HEK293 (cell line): ENCODE data around the gene PFN3.

ENCODE experiments used
- CTCF ChIA-PET: fragments of 350-600 bp; formaldehyde crosslinking; extraction: SDS; loops from one replicate; lab custom pipeline; 2021; ENCODE audit warnings: antibody characterized with exemption; lab: Yijun Ruan, JAX
- POLR2A ChIA-PET: fragments of 300-600 bp; formaldehyde crosslinking; extraction: SDS; loops from one replicate; lab custom pipeline; 2020; ENCODE audit warnings: antibody characterized with exemption, inconsistent platforms; lab: Yijun Ruan, JAX
- H3K27ac ChIP-seq: fragments of 200-500 bp; sonication (Bioruptor generic); 2 replicates; pipeline ENCODE4 v1.5.1; 2014; ENCODE audit warnings: low read depth, low read length, control low read depth, inconsistent platforms; ENCODE audit errors: extremely low read depth
- H3K36me3 ChIP-seq, 2 experiments: fragments of 200-500 bp in 1 of 2; sonication (Bioruptor generic) in 1 of 2; 1 replicate in 1 of 2; 2 replicates in 1 of 2; pipeline ENCODE4 v1.5.1; 2014 to 2017; ENCODE audit warnings: inconsistent platforms in 2 of 2, low read length in 2 of 2; ENCODE audit not compliant: control insufficient read depth in 2 of 2, insufficient read depth in 1 of 2
- H3K4me1 ChIP-seq: fragments of 200-500 bp; sonication (Bioruptor generic); 2 replicates; pipeline ENCODE4 v1.5.1; 2014; ENCODE audit warnings: mild to moderate bottlenecking, low read length, inconsistent platforms; ENCODE audit not compliant: control insufficient read depth, insufficient read depth
- H3K4me3 ChIP-seq: 2 replicates; pipeline ENCODE4 v1.5.1; 2011; ENCODE audit warnings: low read depth, mild to moderate bottlenecking, control low read depth, low read length, moderate library complexity
- H3K9me3 ChIP-seq: fragments of 200-500 bp; sonication (Bioruptor generic); 2 replicates; pipeline ENCODE4 v1.5.1; 2014; ENCODE audit warnings: low read depth, low read length, inconsistent platforms; ENCODE audit not compliant: control insufficient read depth, insufficient read depth
- OVOL3 ChIP-seq: fragments of 450-650 bp; formaldehyde crosslinking; IDR thresholded peaks from 2 replicates; pipeline ENCODE4 v1.5.1; 2016; ENCODE audit warnings: missing biosample characterization, missing genetic modification characterization
- SP7 ChIP-seq: fragments of 450-650 bp; formaldehyde crosslinking; IDR thresholded peaks from 2 replicates; pipeline ENCODE4 v1.5.1; 2016; ENCODE audit warnings: missing biosample characterization, missing genetic modification characterization
- YY1 ChIP-seq: fragments of 450-650 bp; formaldehyde crosslinking; IDR thresholded peaks from 2 replicates; pipeline ENCODE4 v1.5.1; 2018; ENCODE audit warnings: missing biosample characterization, missing genetic modification characterization
- ZBTB1 ChIP-seq: fragments of 450-650 bp; formaldehyde crosslinking; IDR thresholded peaks from 2 replicates; pipeline ENCODE4 v1.5.1; 2016; ENCODE audit warnings: missing biosample characterization, missing genetic modification characterization
- ZBTB8A ChIP-seq: fragments of 450-650 bp; formaldehyde crosslinking; IDR thresholded peaks from 2 replicates; pipeline ENCODE4 v1.5.1; 2016; ENCODE audit warnings: missing biosample characterization, missing genetic modification characterization
- ZFP3 ChIP-seq: fragments of 450-650 bp; formaldehyde crosslinking; IDR thresholded peaks from 2 replicates; pipeline ENCODE4 v1.5.1; 2016; ENCODE audit warnings: low read depth, missing biosample characterization, missing genetic modification characterization
- ZNF423 ChIP-seq: fragments of 450-650 bp; formaldehyde crosslinking; IDR thresholded peaks from 2 replicates; pipeline ENCODE4 v1.5.1; 2016; ENCODE audit warnings: missing biosample characterization, missing genetic modification characterization
- ZNF473 ChIP-seq: fragments of 450-650 bp; formaldehyde crosslinking; IDR thresholded peaks from 2 replicates; pipeline ENCODE4 v1.5.1; 2017; ENCODE audit warnings: missing biosample characterization, missing genetic modification characterization
- ZNF510 ChIP-seq: fragments of 450-650 bp; formaldehyde crosslinking; IDR thresholded peaks from 2 replicates; pipeline ENCODE4 v1.5.1; 2018; ENCODE audit warnings: mild to moderate bottlenecking, missing genetic modification characterization, missing biosample characterization; ENCODE audit not compliant: insufficient replicate concordance
- ZNF548 ChIP-seq: fragments of 450-650 bp; formaldehyde crosslinking; IDR thresholded peaks from 2 replicates; pipeline ENCODE4 v1.5.1; 2016; ENCODE audit warnings: missing biosample characterization, missing genetic modification characterization
- ZNF555 ChIP-seq: fragments of 450-650 bp; formaldehyde crosslinking; conservative IDR thresholded peaks from 2 replicates; pipeline ENCODE4 v1.5.1; 2017; ENCODE audit warnings: missing biosample characterization, mild to moderate bottlenecking, missing genetic modification characterization, inconsistent platforms
- ZNF561 ChIP-seq: fragments of 450-650 bp; IDR thresholded peaks from 2 replicates; pipeline ENCODE4 v1.5.1; 2018; ENCODE audit warnings: missing biosample characterization, missing genetic modification characterization, borderline replicate concordance
- ZNF623 ChIP-seq: fragments of 450-650 bp; formaldehyde crosslinking; IDR thresholded peaks from 2 replicates; pipeline ENCODE4 v1.5.1; 2016; ENCODE audit warnings: missing biosample characterization, missing genetic modification characterization
- ZNF792 ChIP-seq: fragments of 450-650 bp; formaldehyde crosslinking; IDR thresholded peaks from 2 replicates; pipeline ENCODE4 v1.5.1; 2016; ENCODE audit warnings: missing biosample characterization, missing genetic modification characterization
- ZNF843 ChIP-seq: fragments of 450-650 bp; formaldehyde crosslinking; IDR thresholded peaks from 2 replicates; pipeline ENCODE4 v1.5.1; 2016; ENCODE audit warnings: missing biosample characterization, missing genetic modification characterization
- ZSCAN30 ChIP-seq: fragments of 450-650 bp; IDR thresholded peaks from 2 replicates; pipeline ENCODE4 v1.5.1; 2018; ENCODE audit warnings: missing biosample characterization, mild to moderate bottlenecking, missing genetic modification characterization, moderate library complexity
- TF ChIP-seq, protein P1 (sequence below): fragments of 450-650 bp; formaldehyde crosslinking; IDR thresholded peaks from 2 replicates; pipeline ENCODE4 v1.5.0; 2017; ENCODE audit warnings: missing biosample characterization, missing genetic modification characterization, borderline replicate concordance
- TF ChIP-seq, protein P2 (sequence below): fragments of 450-650 bp; formaldehyde crosslinking; optimal IDR thresholded peaks from 2 replicates; pipeline ENCODE3; 2016; ENCODE audit warnings: missing biosample characterization, mild to moderate bottlenecking, missing genetic modification characterization
- TF ChIP-seq, protein P3 (sequence below): fragments of 450-650 bp; formaldehyde crosslinking; IDR thresholded peaks from 2 replicates; pipeline ENCODE4 v1.5.1; 2016; ENCODE audit warnings: missing biosample characterization, missing genetic modification characterization, low read depth

The PFN3 gene

DNA sequence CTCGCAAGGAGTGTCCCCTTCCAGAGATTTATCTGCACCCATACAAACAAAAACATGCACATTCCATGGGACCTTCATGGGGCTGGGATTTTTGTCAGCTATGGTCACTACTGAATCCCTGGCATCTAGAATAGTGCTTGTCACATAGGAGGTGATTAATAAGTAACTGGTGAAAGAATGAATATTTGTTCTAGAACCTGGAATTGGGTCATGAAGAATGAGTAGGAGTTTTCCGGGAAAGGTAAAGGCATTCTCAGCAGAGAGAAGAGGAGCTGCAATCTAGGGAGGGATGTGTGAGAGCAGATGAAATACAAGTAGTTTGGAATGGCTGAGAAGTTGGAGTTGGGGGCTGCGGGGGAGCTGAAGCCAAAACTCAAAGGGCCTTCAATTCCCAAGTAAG lies 46.2 kb downstream of the PFN3 start:
- ChIA-PET POLR2A (interaction anchor here (0.7 kb wide), 1 partner anchor 16 kb away, joined by 3 read pairs; no protein-coding TSS in a partner anchor), CTCF (interaction anchor here (0.7 kb wide), 1 partner anchor 71 kb away, joined by 3 read pairs; no protein-coding TSS in a partner anchor)
- Histone ChIP-seq H3K4me3 (no peak overlapping the region), H3K9me3 (no peaks in the 10 kb centered on the region), H3K27ac (no peak overlapping the region), H3K36me3 (peaks cover 0 to 11% of the 10 kb centered on the region in 2 experiments; a peak in 1 of 3 replicates), H3K4me1 (peaks cover 14% of the 10 kb centered on the region; the same call in 1 of the 2 replicates)
- TF ChIP-seq ZFP3 (peak; percentile 82), YY1 (tag by site-specific recombination) (no peak)

DNA sequence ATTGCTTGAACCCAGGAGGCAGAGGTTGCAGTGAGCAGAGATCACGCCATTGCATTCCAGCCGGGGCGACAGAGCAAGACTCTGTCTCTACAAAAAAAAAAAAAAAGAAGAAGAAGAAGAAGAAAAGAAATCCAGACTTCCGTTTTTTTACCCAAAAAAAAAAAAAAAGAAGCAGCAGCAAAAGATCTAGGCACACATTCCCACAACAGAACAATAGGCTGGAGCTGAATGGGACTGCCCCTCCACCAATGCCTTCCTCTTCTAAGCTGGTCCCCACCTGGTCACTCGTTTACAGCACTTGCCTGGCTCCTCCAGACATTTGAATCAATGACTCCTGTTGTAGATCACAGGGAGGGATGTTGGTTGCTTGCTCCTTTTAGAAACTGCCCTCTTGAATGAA lies 47.4 kb downstream of the PFN3 start:
- ChIA-PET POLR2A (interaction anchor here (0.6 to 2.1 kb wide), 6 partner anchors 10 to 326 kb away, joined by 3 to 7 read pairs (median 4); no protein-coding TSS in a partner anchor), CTCF (interaction anchor here (0.7 to 3.2 kb wide), 4 partner anchors 17 to 250 kb away, joined by 3 to 26 read pairs (median 3); no protein-coding TSS in a partner anchor)
- peaks cover 17% of the 10 kb centered on the region; the same call in 1 of the 2 replicates for H3K4me1 ChIP-seq
- H3K36me3 ChIP-seq: peaks cover 0 to 12% of the 10 kb centered on the region in 2 experiments; a peak in 2 of 3 replicates
- no peaks in the 10 kb centered on the region for H3K9me3 ChIP-seq
- TF ChIP-seq ZNF473 (tag by site-specific recombination) (no peak), ZNF423 (tag by site-specific recombination) (no peak), SP7 (tag by site-specific recombination) (no peak), ZNF792 (tag by site-specific recombination) (no peak), ZBTB8A (tag by site-specific recombination) (no peak), ZNF623 (tag by site-specific recombination) (no peak), ZBTB1 (tag by site-specific recombination) (no peak), ZNF555 (tag by site-specific recombination) (no peak), ZNF548 (tag by site-specific recombination) (no peak), ZNF561 (tag by site-specific recombination) (no peak), ZSCAN30 (tag by site-specific recombination) (no peak)
- TF ChIP-seq, protein P1, sequence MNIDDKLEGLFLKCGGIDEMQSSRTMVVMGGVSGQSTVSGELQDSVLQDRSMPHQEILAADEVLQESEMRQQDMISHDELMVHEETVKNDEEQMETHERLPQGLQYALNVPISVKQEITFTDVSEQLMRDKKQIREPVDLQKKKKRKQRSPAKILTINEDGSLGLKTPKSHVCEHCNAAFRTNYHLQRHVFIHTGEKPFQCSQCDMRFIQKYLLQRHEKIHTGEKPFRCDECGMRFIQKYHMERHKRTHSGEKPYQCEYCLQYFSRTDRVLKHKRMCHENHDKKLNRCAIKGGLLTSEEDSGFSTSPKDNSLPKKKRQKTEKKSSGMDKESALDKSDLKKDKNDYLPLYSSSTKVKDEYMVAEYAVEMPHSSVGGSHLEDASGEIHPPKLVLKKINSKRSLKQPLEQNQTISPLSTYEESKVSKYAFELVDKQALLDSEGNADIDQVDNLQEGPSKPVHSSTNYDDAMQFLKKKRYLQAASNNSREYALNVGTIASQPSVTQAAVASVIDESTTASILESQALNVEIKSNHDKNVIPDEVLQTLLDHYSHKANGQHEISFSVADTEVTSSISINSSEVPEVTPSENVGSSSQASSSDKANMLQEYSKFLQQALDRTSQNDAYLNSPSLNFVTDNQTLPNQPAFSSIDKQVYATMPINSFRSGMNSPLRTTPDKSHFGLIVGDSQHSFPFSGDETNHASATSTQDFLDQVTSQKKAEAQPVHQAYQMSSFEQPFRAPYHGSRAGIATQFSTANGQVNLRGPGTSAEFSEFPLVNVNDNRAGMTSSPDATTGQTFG: no peak
- H3K27ac ChIP-seq: no peak overlapping the region
- no peak overlapping the region for H3K4me3 ChIP-seq

DNA sequence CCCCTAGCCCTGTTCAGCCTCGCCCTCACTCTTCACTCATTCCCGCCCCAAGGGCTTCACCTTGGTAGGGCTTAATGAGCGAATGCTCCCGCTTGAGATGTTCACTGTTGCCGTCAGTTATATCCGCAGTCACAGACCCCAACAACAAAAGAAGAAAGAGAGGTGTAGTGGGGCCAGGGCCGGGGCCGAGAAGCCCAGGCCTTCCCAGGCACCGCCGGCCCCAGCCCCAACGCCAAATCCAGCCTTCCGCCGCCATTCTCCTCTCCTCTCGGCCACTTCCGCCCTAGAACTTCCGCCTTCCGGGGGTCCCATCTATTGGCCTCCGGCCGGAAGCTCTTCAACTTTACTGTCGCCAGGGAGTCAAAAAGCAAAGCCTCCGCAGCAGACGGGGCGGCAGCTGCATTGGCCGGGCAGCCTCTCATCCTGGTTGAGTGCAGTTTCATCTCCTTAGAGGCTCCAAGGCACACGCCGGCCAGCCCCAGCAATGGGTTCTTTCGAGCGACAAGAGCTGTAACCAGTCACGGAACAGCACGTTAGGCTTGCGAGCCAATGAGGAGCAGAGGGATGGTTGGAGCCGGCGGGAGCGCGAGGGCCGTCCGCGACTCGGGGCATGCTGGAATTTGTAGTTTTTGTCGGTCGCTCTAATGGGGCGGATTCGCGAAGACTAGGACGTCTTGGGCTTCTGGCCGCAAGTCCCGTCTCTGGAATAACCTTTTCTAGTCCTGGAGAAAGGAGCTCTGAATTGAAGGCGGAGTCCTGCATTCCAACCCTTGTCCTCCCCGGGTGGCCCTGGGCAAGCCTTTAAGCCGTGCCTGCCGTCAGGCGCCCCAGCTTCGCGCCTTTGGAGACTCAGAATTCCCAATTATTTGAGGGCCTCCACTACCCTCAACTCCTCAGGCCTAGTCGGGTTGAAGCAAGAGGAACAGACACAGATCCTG lies 48.8 kb downstream of the PFN3 start, which contains the start of gene LMAN2:
Gene LMAN2, minus strand, starts transcription at position 277 of the 938 bp plus-strand sequence. Its CDS starts 21 bp downstream, at position 256.
- Histone ChIP-seq H3K27ac (peak within 1 kb of the TSS; percentile 92), H3K9me3 (no peaks in the 10 kb centered on the region), H3K36me3 (peaks cover 0 to 20% of the 10 kb centered on the region in 2 experiments; a peak in 2 of 3 replicates), H3K4me3 (peak within 1 kb of the TSS; percentile 61), H3K4me1 (peaks cover 20% of the 10 kb centered on the region; the same call in 1 of the 2 replicates)
- ChIA-PET POLR2A (interaction anchor here (0.6 to 3.0 kb wide), 12 partner anchors 9 to 146 kb away, joined by 4 to 26 read pairs (median 8); partner anchors contain the start of genes GRK6, MXD3 and PDLIM7), CTCF (interaction anchor here (0.6 to 3.2 kb wide), 12 partner anchors 9 to 1179 kb away, joined by 3 to 26 read pairs (median 4); no protein-coding TSS in a partner anchor)
- TF ChIP-seq, protein P2, sequence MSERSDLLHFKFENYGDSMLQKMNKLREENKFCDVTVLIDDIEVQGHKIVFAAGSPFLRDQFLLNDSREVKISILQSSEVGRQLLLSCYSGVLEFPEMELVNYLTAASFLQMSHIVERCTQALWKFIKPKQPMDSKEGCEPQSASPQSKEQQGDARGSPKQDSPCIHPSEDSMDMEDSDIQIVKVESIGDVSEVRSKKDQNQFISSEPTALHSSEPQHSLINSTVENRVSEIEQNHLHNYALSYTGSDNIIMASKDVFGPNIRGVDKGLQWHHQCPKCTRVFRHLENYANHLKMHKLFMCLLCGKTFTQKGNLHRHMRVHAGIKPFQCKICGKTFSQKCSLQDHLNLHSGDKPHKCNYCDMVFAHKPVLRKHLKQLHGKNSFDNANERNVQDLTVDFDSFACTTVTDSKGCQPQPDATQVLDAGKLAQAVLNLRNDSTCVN (tag by site-specific recombination): peak; percentile 87
- TF ChIP-seq OVOL3 (tag by site-specific recombination): no peak
- TF ChIP-seq, protein P3, sequence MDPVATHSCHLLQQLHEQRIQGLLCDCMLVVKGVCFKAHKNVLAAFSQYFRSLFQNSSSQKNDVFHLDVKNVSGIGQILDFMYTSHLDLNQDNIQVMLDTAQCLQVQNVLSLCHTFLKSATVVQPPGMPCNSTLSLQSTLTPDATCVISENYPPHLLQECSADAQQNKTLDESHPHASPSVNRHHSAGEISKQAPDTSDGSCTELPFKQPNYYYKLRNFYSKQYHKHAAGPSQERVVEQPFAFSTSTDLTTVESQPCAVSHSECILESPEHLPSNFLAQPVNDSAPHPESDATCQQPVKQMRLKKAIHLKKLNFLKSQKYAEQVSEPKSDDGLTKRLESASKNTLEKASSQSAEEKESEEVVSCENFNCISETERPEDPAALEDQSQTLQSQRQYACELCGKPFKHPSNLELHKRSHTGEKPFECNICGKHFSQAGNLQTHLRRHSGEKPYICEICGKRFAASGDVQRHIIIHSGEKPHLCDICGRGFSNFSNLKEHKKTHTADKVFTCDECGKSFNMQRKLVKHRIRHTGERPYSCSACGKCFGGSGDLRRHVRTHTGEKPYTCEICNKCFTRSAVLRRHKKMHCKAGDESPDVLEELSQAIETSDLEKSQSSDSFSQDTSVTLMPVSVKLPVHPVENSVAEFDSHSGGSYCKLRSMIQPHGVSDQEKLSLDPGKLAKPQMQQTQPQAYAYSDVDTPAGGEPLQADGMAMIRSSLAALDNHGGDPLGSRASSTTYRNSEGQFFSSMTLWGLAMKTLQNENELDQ (tag by site-specific recombination): no peak
- TF ChIP-seq ZNF473 (tag by site-specific recombination): no peak
- no peak for TF ChIP-seq ZNF510
- peak; percentile 47; the same call in 1 of the 2 replicates for TF ChIP-seq ZNF843 (tag by site-specific recombination)
